ENCODE measurements around the gene CCDC74A. TPM values are rescaled to one million over a fixed set of nuclear protein-coding genes. Genes with fewer than 3 reads are reported as not detected.
"Not testable (repeated sequence)": the region's sequence is repeated elsewhere in the genome, so short reads cannot be mapped to it uniquely, and the experiment has no call there.

CCDC74A gene
- polyA plus RNA-seq, 1 experiment: 14.1 TPM

GRCh38 chr2:131533609-131534316 lies 6.1 kb downstream of the CCDC74A start:
- POLR2A ChIA-PET; DNase-seq (ENCODE audit: low read depth); H3K27me3 ChIP-seq (ENCODE audit: control insufficient read depth, insufficient read depth, low read length); H3K36me3 ChIP-seq (ENCODE audit: control insufficient read depth, insufficient read depth, low read length); CTCF ChIA-PET; H3K4me3 ChIP-seq (ENCODE audit: low read depth, low read length): not testable (repeated sequence)

GRCh38 chr2:131534317-131534672 lies 6.6 kb downstream of the CCDC74A start:
- DNase-seq (ENCODE audit: low read depth); H3K36me3 ChIP-seq (ENCODE audit: control insufficient read depth, insufficient read depth, low read length); POLR2A ChIA-PET; H3K27me3 ChIP-seq (ENCODE audit: control insufficient read depth, insufficient read depth, low read length); H3K4me3 ChIP-seq (ENCODE audit: low read depth, low read length); CTCF ChIA-PET: not testable (repeated sequence)

GRCh38 chr2:131534965-131535364 lies 7.3 kb downstream of the CCDC74A start:
- POLR2A ChIA-PET; DNase-seq (ENCODE audit: low read depth); H3K36me3 ChIP-seq (ENCODE audit: control insufficient read depth, insufficient read depth, low read length); H3K4me3 ChIP-seq (ENCODE audit: low read depth, low read length); H3K27me3 ChIP-seq (ENCODE audit: control insufficient read depth, insufficient read depth, low read length): not testable (repeated sequence)
- CTCF ChIA-PET: interaction anchor here (0.6 kb wide), 1 partner anchor 42 kb away, joined by 4 read pairs; no protein-coding TSS in a partner anchor

- Histone ChIP-seq H3K27me3 (ENCODE audit: control insufficient read depth, insufficient read depth, low read length) (no peaks in the 10 kb centered on the region), H3K36me3 (ENCODE audit: control insufficient read depth, insufficient read depth, low read length) (no peaks in the 10 kb centered on the region), H3K4me3 (ENCODE audit: low read depth, low read length) (no peak overlapping the region)
- CTCF ChIA-PET: interaction anchor here (0.6 kb wide), 1 partner anchor 42 kb away, joined by 4 read pairs; no protein-coding TSS in a partner anchor
- POLR2A ChIA-PET: no interaction called here
- TF ChIP-seq, protein P1, sequence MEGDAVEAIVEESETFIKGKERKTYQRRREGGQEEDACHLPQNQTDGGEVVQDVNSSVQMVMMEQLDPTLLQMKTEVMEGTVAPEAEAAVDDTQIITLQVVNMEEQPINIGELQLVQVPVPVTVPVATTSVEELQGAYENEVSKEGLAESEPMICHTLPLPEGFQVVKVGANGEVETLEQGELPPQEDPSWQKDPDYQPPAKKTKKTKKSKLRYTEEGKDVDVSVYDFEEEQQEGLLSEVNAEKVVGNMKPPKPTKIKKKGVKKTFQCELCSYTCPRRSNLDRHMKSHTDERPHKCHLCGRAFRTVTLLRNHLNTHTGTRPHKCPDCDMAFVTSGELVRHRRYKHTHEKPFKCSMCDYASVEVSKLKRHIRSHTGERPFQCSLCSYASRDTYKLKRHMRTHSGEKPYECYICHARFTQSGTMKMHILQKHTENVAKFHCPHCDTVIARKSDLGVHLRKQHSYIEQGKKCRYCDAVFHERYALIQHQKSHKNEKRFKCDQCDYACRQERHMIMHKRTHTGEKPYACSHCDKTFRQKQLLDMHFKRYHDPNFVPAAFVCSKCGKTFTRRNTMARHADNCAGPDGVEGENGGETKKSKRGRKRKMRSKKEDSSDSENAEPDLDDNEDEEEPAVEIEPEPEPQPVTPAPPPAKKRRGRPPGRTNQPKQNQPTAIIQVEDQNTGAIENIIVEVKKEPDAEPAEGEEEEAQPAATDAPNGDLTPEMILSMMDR (IDR thresholded peaks at IDR 0.05; ENCODE audit: insufficient read depth, low read depth, low read length): no peak
- DNase-seq (ENCODE audit: low read depth): no peak
These were observed 7.8 kb downstream of the CCDC74A start for GRCh38 chr2:131535526-131535925.

DNA sequence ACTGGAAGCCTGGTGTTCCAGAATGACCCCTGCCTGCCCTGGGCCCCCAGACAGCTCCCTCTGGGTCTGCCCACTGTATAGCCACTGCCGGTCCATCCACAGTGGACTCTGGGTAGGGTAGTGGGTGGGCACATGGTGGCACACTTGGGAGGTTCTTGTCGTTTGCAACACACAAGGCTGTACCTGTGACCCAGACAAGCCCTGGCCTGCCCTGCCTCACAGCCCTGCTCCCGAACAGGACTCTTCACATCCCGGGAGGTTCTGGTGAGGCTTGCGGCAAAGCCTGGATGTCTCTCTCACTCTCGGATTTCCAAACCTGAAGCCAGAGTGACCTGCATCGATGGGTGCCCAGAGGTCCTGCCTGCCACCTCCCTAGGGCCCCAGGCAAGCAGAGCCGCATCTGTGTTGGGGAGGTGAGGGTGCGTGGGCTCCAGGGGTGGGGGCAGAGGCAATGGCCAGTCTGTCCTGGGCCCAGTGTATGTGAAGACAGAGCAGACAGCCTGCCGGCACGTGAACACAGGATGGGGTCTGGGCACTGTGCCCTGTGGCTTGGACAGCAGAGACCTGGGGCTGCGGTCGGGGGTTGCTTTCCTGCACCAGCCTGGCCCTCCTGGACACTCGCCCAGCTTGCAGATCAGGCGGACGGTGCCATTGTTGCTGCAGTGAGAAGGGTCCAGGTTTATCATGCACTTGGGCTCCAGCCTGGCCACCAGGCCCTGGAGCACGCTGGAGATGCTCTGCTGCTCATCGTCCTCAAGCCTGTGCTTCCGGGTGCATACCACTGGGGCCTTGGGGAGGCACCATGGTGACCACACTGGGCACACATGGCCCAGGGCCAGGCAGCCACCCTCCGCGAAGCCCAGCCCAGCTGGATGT lies 8.5 kb downstream of the CCDC74A start:
- H3K27me3 ChIP-seq (ENCODE audit: control insufficient read depth, insufficient read depth, low read length); DNase-seq (ENCODE audit: low read depth); H3K36me3 ChIP-seq (ENCODE audit: control insufficient read depth, insufficient read depth, low read length); CTCF ChIA-PET; H3K4me3 ChIP-seq (ENCODE audit: low read depth, low read length); POLR2A ChIA-PET: not testable (repeated sequence)

- H3K36me3 ChIP-seq (ENCODE audit: control insufficient read depth, insufficient read depth, low read length); DNase-seq (ENCODE audit: low read depth); CTCF ChIA-PET; H3K27me3 ChIP-seq (ENCODE audit: control insufficient read depth, insufficient read depth, low read length); POLR2A ChIA-PET; H3K4me3 ChIP-seq (ENCODE audit: low read depth, low read length): not testable (repeated sequence)
These were observed 9.2 kb downstream of the CCDC74A start for GRCh38 chr2:131536841-131537240.

GRCh38 chr2:131538856-131539255 lies 11.2 kb downstream of the CCDC74A start:
- CTCF ChIA-PET; H3K36me3 ChIP-seq (ENCODE audit: control insufficient read depth, insufficient read depth, low read length); H3K4me3 ChIP-seq (ENCODE audit: low read depth, low read length); POLR2A ChIA-PET; H3K27me3 ChIP-seq (ENCODE audit: control insufficient read depth, insufficient read depth, low read length); DNase-seq (ENCODE audit: low read depth): not testable (repeated sequence)

GRCh38 chr2:131542438-131543384 lies 15.0 kb downstream of the CCDC74A start:
- H3K27me3 ChIP-seq (ENCODE audit: control insufficient read depth, insufficient read depth, low read length): no peaks in the 10 kb centered on the region
- TF ChIP-seq, protein P1 (IDR thresholded peaks at IDR 0.05; ENCODE audit: insufficient read depth, low read depth, low read length): no peak
- DNase-seq (ENCODE audit: low read depth): no peak
- no peaks in the 10 kb centered on the region for H3K36me3 ChIP-seq (ENCODE audit: control insufficient read depth, insufficient read depth, low read length)
- no peak overlapping the region for H3K4me3 ChIP-seq (ENCODE audit: low read depth, low read length)
- ChIA-PET CTCF (no interaction called here), POLR2A (no interaction called here)
